ENCODE measurements around the gene PTPA.
A peak's percentile ranks its signal among the peaks of the same experiment; 100 is the strongest.

The PTPA gene

GRCh38 chr9:129138476-129139232, 27.4 kb downstream of the PTPA start:
- H3K27ac ChIP-seq, result peak overlapping the region; percentile 99
- TF ChIP-seq ZFX (IDR thresholded peaks at IDR 0.05; ENCODE audit: borderline replicate concordance), result no peak
- TF ChIP-seq CTCF (IDR thresholded peaks at IDR 0.05), result no peak

GRCh38 chr9:129139233-129139992, 28.2 kb downstream of the PTPA start:
- H3K27ac ChIP-seq, result peak overlapping the region; percentile 99
- no peak for TF ChIP-seq ZFX (IDR thresholded peaks at IDR 0.05; ENCODE audit: borderline replicate concordance)
- peak; percentile 93 for TF ChIP-seq CTCF (IDR thresholded peaks at IDR 0.05)

- no peak for TF ChIP-seq CTCF (IDR thresholded peaks at IDR 0.05)
- no peak for TF ChIP-seq ZFX (IDR thresholded peaks at IDR 0.05; ENCODE audit: borderline replicate concordance)
- H3K27ac ChIP-seq, result peak overlapping the region; percentile 99
Observed at GRCh38 chr9:129139993-129140396, 28.8 kb downstream of the PTPA start.

GRCh38 chr9:129140397-129141065, 29.3 kb downstream of the PTPA start:
- peak overlapping the region; percentile 99 for H3K27ac ChIP-seq
- TF ChIP-seq CTCF (IDR thresholded peaks at IDR 0.05), result no peak
- no peak for TF ChIP-seq ZFX (IDR thresholded peaks at IDR 0.05; ENCODE audit: borderline replicate concordance)

GRCh38 chr9:129141066-129142041, 30.1 kb downstream of the PTPA start:
- TF ChIP-seq ZFX (IDR thresholded peaks at IDR 0.05; ENCODE audit: borderline replicate concordance) (no peak), CTCF (IDR thresholded peaks at IDR 0.05) (no peak)
- peak overlapping the region; percentile 99 for H3K27ac ChIP-seq

GRCh38 chr9:129142138-129142935, 31.1 kb downstream of the PTPA start:
- H3K27ac ChIP-seq, result peak overlapping the region; percentile 99
- TF ChIP-seq ZFX (IDR thresholded peaks at IDR 0.05; ENCODE audit: borderline replicate concordance), result no peak
- TF ChIP-seq CTCF (IDR thresholded peaks at IDR 0.05), result no peak
